IPS-NIHi7 (cell line): ENCODE data around the gene LDB2.

Experiments used
- DNase-seq: peaks from one replicate; pipeline ENCODE4 v3.0.0; 2012; ENCODE audit warnings: mixed read lengths; ENCODE audit errors: extremely low spot score

The LDB2 gene

DNA sequence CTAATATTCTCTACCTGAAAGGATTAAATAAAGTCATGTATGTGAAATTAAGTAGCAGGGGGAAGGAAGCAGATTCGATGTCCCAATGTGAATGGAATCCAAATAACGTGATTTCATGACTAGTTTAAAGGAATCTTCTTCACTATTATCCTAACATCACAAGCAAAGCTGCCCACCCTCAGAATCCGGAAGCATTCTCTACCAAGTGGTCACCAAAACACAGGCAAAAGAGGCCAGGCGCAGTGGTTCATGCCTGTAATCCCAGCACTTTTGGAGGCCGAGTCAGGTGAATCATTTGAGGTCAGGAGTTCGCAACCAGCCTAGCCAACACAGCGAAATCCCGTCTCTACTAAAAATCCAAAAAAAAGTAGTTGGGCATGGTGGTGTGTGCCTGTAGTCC lies 212.9 kb downstream of the LDB2 start:
- no peak for DNase-seq

DNA sequence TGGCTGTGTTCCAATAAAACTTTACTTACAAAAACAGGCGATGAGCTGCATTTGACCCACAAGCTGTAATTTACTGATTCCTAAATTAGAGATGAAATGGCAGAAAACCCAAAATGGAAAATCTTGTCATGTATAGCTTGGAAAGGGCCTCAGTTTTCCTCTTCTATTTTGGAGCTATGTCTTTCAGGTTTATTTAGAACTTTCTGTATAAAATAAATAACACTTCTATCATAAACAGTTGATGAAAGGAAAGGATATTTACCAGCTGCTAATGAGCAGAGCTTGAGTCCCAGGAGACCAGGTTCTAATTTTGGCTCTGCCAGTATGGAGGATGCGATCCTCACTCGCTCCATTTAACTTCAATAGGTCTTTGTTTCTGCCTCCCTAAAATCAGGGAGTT lies 213.5 kb downstream of the LDB2 start:
- no peak for DNase-seq

DNA sequence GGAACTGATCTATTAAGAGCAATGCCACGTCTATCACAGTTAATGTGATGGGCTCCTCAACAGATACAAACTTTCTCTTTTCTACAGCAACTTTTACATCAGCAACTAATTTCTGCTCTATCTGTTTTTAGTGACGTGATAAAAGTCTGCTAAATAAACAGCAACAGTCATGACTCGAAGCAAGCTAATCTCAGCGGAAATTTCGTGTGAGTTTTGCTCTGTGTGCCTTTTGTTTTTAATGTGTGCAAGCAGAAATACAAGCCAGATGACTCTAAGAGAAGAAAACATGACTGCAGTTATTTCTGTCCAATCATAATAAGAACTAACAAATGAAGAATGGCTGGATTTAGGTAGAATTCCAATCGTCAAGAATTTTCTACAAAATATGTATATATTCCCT lies 214.3 kb downstream of the LDB2 start:
- no peak for DNase-seq

DNA sequence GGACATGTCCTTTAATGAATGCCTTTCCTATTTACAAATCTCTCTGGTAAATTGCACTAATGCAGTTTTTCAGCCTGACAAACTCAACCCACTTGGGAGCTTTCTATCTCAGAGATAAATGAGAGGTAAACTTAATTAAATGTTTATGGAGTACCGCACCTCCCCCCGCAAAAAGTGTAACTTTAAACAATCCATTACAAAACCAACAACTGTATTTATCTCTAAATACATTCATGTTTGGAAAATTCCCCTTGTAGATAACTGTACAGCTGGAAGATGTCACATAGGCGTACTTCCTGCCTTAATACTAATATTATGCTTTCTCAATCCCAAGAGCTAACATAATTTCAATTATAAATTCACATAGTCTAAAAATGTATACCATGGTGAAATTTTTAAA lies 215.5 kb downstream of the LDB2 start:
- no peak for DNase-seq

DNA sequence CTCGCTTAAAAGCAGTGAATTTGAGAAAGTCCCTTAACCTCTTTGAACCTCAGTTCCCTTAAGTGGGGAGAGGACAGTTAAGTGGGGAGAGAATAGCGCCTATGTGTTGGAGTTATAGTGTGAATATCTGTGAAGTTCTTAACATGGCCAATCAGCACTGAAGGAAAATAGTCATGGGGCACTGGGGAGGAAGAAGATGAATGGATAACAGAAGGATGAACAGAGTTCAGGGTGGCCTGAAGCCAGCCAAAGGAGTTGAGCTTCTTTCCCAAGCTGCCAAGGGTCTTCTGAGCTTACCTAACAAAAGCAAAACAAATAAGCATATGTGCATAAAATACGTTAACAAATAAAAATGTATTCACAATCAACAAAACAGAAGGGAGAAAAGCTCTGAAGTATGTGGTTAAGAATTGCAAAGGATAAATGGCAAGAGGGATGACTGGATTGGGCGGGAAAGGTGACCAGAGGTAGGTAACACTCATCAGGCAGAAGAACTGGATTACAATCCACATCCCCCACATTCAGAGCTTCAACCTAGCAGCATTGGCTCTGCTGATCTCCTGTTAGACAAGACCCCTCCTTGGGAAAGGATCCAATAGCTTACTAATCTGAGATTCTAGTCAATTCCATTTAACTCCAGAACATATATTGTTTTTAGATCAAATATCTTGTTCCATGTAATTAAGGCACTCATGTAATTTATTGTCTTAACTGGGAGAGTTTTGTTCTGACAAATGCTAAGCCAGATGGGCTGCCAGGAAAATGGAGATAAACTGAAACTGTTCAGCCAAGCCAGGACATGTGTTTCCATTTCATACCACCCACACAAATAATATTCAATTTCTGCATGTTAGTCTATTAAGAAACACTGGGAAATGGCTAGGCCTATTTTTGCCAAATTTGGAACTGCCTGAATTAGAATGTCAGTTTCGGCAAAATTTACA lies 221.2 kb downstream of the LDB2 start:
- no peak for DNase-seq

DNA sequence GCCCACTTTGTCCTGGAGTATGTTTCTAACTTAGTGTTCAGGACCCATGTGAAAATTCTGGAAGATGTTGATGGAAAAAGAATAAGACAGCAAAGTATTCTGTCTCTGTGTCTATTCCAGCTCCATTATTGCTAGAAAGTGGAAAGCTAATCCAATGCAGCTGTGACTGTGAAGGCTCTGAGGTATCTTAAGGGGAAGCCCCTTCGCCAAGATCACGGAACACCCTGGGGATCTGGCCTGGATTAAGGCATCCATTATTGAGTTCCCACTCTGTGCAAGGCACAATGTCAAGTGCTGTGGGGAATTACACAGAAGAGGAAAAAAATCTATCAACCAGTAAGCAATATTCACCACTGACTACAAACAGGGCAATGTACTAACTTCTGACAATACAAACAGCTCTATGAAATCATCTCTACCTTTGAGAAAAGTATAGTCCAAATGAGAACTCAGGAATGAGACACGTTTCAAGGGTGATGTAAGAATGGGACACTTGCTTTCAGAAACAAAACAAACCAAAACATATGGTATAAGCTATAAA lies 222.1 kb downstream of the LDB2 start:
- DNase-seq: no peak

DNA sequence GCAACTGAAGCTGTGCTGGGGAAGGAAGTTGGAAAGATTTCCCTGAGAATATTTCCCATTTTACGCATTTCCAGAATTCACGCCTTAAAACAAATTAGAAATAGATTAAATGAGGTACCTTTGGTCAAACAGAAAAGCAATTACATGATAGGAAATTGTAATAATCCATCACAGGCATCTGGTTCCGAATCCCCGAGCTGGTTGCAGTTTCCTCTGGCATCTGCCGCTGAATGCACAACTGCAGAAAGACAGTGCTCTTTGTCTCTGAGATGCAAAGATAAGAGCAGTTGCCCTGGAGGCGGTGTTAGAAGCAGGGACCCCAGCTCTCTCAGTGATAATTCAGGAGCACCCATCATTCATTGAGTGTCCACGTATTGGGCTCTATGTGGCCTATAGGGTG lies 224.4 kb downstream of the LDB2 start:
- DNase-seq: no peak

DNA sequence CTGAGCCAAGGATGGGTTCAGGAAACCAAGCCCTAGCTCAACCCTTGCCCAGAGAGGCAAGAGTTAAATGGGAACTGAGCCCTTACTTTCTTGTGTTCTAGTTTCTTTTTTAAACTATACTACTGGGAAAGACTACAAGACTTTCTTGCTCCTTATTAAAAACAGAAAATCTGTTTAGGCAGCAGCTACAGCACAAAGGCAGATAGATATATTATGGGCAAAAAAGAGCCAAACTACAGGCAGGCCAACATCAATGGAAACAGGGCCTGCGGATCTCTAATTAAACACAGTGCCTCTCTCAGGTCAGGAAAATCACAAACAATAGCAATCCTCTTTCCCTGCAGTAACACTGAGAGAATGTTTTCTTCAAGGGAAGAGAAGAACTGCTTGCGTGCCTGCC lies 226.0 kb downstream of the LDB2 start:
- no peak for DNase-seq

DNA sequence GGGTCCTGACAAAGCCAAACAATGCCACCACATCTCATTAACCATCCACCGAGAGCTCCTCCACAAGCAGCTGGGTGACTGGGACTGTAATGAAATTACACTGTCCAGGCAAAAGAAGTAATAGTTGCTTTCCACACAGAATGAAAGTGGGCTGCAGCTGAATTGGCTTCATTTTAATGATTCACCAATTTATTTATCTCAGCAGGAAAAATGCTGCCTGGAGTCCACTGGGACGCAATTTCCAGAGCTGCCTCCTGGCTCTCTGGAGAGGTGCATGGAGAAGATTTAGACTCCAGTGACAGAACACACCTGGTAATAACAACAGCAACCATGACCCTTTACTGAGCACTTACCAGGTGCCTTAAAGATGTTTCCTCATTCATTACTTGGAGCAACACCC lies 226.7 kb downstream of the LDB2 start:
- no peak for DNase-seq

DNA sequence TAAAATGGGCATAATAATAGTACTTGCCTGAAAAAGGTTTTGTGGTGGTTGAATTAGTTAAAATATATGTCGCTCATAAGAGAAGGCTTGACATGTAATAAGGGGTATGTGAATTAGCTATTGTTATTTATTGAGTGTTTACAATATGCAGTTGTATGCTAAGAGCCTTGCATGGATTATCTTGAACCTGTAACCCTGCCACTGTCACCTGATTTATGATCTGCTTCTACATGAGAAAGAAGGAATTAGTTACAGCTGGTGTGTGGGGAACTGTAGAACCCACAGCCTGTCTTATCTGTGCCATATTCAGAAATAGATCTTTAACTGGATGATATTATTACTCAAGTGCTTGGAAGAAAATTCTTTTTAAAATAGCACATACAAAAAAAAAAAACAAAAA lies 227.7 kb downstream of the LDB2 start:
- no peak for DNase-seq

DNA sequence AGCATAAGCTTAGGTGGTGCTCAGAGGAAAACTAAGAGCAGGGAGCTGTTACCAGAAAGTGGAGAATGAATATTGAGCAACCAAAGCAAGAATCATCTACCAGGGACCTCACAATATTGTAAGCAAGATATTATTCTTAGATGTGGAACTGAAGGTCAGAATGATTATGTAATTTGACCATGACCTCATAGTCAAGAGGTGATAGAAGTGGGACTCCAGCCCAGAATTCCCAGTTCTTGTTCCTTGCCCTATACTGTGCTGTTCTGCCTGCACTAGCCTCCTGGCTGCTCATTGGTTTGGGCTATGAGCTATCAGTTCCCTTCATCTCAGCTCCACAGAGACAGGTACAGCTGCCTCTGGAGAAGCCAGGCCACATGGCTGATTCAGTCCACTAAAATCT lies 229.4 kb downstream of the LDB2 start:
- no peak for DNase-seq

DNA sequence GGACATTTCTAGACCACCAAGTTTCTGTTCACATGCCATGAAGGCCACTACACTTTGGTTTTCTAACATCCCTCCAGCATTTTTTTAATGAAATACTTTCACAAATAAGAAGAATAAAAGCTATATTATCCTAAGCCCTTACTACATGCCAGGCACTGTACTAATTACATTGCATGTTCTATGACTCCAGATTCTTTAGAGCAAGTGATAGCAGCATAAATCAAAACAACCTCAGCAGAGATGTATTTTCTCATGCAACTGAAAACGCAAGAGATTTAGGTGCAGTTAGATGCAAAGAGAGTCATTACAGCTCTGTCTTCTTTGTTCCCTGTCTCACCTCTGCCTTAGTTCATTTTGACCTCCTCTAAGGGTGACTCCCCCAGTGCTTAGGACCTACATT lies 230.0 kb downstream of the LDB2 start:
- DNase-seq: no peak

DNA sequence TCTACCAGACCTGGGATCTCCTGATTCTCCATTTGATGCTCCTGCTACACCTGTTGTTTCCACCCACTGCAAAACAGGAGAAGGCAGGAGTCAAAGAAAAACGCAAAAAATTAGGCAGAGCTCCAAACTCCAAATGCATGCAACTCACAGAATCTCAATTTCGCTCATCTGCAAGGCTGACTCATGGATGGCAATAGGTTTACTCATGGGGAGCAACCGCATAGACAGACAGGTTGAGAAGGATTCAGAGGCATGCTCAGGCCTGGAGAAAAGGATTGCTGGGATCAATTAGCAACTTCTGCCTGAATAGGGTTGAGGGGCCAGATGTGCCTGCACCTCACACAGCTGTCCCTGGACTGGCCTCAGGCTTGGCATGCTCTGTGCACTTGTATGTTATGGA lies 231.0 kb downstream of the LDB2 start:
- no peak for DNase-seq

DNA sequence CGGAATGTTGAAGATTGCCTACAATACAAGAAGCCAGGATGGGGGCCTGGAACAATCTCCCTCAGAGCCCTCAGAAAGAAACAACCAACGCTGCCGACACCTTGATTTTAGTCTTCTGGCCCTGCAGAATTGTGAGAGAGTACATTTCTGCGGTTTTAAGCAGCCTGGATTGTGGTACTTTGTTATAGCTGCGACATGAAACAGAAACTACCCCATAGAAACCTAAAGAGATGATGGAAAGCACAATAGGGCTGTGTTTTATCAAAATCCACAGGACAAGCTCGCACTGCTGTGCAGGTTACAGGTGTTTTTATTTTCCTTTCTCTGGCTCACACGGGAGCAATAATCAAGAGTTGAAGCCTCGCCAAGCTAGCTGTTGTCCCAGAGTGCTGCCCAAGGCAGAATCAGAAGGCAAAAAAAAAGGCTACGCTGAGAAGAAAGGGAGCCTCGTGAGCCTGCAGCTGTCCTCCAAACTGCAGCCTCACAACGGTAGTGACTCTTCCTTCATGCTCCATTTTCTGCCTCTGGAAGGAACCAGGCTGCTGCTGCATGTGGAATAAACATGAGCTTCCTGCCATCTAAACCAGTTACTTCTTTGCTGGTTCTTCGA lies 232.4 kb downstream of the LDB2 start:
- no peak for DNase-seq

DNA sequence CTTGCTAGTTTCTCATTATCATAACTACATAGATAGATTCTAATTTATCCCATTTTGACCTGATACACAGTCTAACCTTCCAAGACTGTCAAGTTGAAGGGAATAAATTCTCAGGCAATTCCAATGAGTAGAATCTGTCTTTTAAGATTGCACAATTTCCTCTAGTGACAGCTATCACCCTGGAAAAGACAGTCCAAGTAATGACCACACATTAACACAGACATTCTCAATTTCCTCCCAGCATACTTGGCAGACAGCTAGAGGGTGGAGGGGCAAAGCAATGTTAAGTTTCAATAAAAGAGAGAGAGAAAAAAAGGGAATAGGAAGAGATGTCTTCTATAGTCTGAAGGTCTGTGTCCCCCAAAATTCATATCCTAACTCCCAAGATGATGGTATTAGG lies 234.7 kb downstream of the LDB2 start:
- DNase-seq: no peak

DNA sequence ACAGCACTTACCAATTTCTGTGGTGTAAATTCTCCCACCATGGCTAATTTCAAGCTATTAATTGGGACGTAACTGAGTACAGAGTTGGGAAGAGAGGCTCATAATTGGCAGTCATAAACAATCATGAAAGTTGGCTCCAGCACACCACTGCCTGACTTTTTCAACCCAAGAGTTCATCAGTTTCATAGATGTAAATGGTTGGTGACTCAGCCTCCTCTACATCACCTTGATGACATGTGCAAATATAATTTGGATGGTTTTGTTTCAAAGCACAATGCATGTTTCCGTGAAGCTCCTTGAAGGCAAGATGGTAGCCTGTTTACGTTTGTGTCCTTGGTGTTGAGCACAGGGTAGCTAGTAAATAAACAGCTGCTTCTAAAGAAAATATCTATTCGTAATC lies 235.1 kb downstream of the LDB2 start:
- no peak for DNase-seq

DNA sequence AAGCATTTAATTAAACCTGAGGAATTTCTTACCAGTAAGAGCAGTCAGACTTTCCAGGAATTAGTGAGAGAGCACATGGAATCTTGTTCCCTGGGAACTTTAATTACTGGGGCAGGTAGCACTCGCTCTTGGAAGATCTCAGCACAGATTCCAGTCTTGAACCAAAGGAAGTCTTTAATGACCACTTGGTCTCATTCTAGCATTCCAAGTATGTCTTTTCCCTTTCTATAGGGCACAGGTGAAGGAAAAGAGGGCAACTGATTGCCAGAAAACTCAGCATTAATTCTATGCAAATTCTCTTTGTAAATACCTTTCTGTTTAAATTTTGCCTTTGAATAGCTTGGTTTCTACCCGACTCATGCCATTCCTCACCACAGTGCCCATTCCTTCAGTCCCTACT lies 236.6 kb downstream of the LDB2 start:
- no peak for DNase-seq

DNA sequence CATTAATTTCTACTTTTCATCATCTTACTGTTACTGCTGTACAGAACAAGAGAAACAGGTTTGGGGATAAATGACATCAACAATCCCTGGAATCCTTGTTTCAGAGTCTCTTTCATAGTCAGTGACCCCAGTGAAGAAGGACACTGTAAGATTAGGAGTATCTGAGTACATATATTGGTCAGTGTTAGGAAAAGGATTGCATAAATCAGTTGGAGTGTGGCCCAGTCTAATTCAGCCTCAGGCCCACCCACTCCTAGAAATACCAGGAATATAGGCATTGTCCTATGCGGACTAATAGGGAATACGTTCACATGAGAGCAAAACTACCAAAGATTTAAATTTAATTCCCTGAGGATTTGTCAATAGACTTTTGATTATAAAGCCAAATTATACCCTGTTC lies 237.8 kb downstream of the LDB2 start:
- no peak for DNase-seq

DNA sequence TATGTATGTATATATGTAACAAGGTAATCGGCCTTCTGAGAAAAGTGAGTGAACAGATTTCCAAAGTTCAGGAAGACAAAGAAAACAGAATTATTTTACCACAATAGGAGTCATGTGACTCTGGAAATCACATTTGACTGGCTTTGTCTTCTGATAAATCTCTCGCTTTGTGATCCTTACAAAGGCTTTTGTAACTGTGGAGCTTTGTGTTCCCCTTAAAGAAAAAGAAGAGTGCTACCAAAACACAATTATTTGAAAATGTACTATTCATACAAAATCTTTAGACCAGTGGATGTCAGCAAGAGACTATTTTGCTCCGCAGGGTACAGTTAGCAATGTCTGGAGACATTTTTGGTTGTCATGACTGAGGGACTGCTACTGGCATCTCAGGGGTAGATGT lies 238.8 kb downstream of the LDB2 start:
- DNase-seq: no peak

DNA sequence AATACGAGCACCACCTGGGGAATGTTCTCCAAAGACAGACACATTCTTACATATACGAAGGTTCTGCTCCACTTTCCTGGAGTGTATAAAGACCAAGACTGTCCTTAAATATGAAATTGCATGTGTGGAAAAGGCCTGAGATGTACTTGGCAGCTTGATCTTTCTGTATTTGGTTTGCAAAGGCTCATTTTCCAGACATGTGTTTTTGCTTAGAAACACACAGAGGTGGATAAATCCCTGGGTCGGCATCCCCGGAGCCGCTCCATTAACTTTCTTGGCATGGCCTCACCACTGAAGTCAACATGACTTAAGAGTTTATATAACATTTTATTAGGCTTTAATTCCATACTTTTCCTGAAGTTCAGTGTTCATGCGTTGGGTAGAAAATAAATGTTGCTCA lies 239.4 kb downstream of the LDB2 start:
- no peak for DNase-seq

DNA sequence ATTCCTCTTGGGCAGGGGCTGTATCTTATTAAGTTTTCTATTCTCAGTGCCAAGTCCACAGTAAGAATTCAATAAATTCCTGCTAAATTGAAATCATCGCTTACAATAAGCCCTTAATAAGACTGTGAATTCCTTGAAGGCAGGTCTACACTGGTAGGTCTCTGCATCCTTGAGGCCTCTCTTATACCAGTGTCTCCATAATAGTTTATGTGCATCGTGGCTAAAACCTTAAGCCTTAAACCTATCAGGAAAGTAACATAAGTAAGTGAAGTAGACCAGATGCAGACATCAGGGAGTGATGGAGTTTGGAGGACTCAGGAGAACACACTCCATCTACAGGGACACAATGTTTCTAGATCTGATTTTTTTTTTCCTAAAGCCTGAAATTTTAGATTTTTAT lies 240.3 kb downstream of the LDB2 start:
- no peak for DNase-seq

DNA sequence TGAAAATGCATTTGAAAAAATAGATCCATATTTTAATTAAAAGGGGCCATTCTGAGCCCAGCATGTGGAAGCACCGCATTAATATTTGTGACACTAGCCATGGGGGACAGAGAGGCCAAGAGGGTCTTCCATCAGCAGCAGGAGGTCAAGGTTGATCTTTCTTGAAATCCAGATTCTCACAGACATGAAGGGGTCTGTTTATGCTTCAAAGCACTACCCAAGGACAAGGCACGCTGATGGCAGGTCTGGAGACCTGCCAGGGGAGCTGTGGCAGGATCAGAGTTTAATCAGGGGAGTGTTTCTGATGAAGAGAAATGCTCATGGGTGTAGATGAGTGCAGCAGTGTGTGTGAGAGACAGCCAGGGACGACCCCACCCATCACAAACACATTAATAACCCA lies 243.3 kb downstream of the LDB2 start:
- no peak for DNase-seq

DNA sequence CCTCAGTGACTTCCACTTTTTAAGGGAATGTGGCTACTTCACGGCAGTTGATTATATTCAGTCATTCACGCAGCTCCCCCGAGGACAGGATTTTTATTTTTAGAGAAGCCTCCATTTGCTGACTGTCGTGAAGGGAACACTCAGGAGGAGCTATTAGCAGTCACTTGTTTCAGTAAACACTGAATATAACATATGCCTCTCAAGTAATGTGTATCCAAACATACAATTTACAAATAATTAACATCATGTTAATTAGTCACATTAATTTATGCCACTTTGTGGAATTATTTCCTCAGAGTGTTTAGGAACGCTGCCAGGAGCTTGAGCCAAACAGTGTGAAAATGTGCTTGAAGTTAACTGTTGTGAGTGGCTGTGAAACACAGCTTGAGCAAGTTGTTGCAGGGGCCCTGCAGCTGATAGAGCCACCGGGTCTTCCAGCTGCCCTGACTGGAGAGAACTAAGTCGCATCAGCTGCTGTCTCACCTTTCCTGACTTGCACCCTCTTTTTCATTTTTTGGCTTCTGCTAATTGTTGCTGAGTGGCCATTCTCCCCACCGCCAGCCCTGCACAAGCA lies 245.6 kb downstream of the LDB2 start:
- DNase-seq: no peak
